T-helper 1 cell treated with Interleukin-12 subunit alpha and Interleukin-12 subunit beta and Interleukin-4 antibody, amounts not matched to agents 30 ng/mL and 1 ng/mL, for 36 hours (primary cell): ENCODE data around the gene DNAH8. TPM values are rescaled to one million over a fixed set of nuclear protein-coding genes. Genes with fewer than 3 reads are reported as not detected.
"Not testable (repeated sequence)": the region's sequence is repeated elsewhere in the genome, so short reads cannot be mapped to it uniquely, and the experiment has no call there.

Experiments used
- intact Hi-C: fragments of 100-400 bp; cut with micrococcal nuclease; formaldehyde crosslinking; loops from one replicate; pipeline ENCODE4 v1.15.1; 2024
- total RNA-seq: library from RNA; stranded (reverse); gene quantifications from 2 replicates; pipeline ENCODE4 v1.2.3, GENCODE V29; 2022

Gene DNAH8
- total RNA-seq, 1 donor from 2014 or later, result 0.12 TPM

GRCh38 chr6:38873816-38874215 is 158.7 kb downstream of the DNAH8 start:
- intact Hi-C loops, result loop anchor here (2.0 to 5.0 kb wide), 4 partner anchors 98 to 355 kb away; partner anchors contain the start of gene KCNK5

GRCh38 chr6:38876475-38876874 is 161.4 kb downstream of the DNAH8 start:
- intact Hi-C loops, result no loop called here

- intact Hi-C loops, result no loop called here
Observed at GRCh38 chr6:38877721-38878120, 162.6 kb downstream of the DNAH8 start.

- intact Hi-C loops, result no loop called here
Observed at GRCh38 chr6:38882157-38882556, 167.0 kb downstream of the DNAH8 start.

- intact Hi-C loops, result no loop called here
Observed at GRCh38 chr6:38897507-38897906, 182.4 kb downstream of the DNAH8 start.

GRCh38 chr6:38901802-38902522 is 186.9 kb downstream of the DNAH8 start:
- intact Hi-C loops, result no loop called here

- intact Hi-C loops, result no loop called here
Observed at GRCh38 chr6:38906582-38906981, 191.5 kb downstream of the DNAH8 start.

- intact Hi-C loops, result no loop called here
Observed at GRCh38 chr6:38907264-38907663, 192.2 kb downstream of the DNAH8 start.

- intact Hi-C loops, result no loop called here
Observed at GRCh38 chr6:38909015-38909730, 194.1 kb downstream of the DNAH8 start.

- intact Hi-C loops, result no loop called here
Observed at GRCh38 chr6:38910207-38910606, 195.1 kb downstream of the DNAH8 start.

- intact Hi-C loops, result no loop called here
Observed at GRCh38 chr6:38912378-38912777, 197.3 kb downstream of the DNAH8 start.

- intact Hi-C loops, result no loop called here
Observed at GRCh38 chr6:38915205-38915925, 200.3 kb downstream of the DNAH8 start.

- intact Hi-C loops, result not testable (repeated sequence)
Observed at GRCh38 chr6:38921540-38921939, 206.4 kb downstream of the DNAH8 start.

- intact Hi-C loops, result no loop called here
Observed at GRCh38 chr6:38924791-38925509, 209.8 kb downstream of the DNAH8 start.

- intact Hi-C loops, result no loop called here
Observed at GRCh38 chr6:38929560-38929959, 214.4 kb downstream of the DNAH8 start.

GRCh38 chr6:38933426-38933825 is 218.3 kb downstream of the DNAH8 start:
- intact Hi-C loops, result loop anchor here (1.0 kb wide), 1 partner anchor 61 kb away; no protein-coding TSS in a partner anchor

- intact Hi-C loops, result no loop called here
Observed at GRCh38 chr6:38935051-38935450, 219.9 kb downstream of the DNAH8 start.

- intact Hi-C loops, result no loop called here
Observed at GRCh38 chr6:38937839-38938613, 222.9 kb downstream of the DNAH8 start.

GRCh38 chr6:38938741-38939140 is 223.6 kb downstream of the DNAH8 start:
- intact Hi-C loops, result no loop called here

- intact Hi-C loops, result no loop called here
Observed at GRCh38 chr6:38942442-38942841, 227.3 kb downstream of the DNAH8 start.

- intact Hi-C loops, result no loop called here
Observed at GRCh38 chr6:38942965-38943364, 227.9 kb downstream of the DNAH8 start.
